Gastrocnemius medialis (tissue), 4 donors: Measurements from ENCODE around the gene UNC80. TPM values are rescaled to one million over a fixed set of nuclear protein-coding genes. Genes with fewer than 3 reads are reported as not detected.

Experiments used
- ATAC-seq, 2 donors: fragments of 150-250 bp; one replicate each; pipeline ENCODE4 v1.9.1; 2016
- DNase-seq, 2 donors: peaks; one replicate each; pipeline ENCODE4 v3.0.0-alpha.2; 2019
- H3K27ac ChIP-seq, 4 donors: fragments of 200-600 bp; sonication (generic); 1 replicate in 1 of 4; 2 replicates in 3 of 4; pipeline ENCODE4 v1.5.1; 2016 to 2018; ENCODE audit warnings: mild to moderate bottlenecking in 2 of 4, moderate library complexity in 1 of 4
- H3K27me3 ChIP-seq, 3 donors: fragments of 200-600 bp; sonication (generic) in 2 of 3; 1 replicate in 1 of 3; 2 replicates in 2 of 3; pipeline versions ENCODE4 v1.5.1 to v1.6.0; 2016 to 2019; ENCODE audit warnings: mild to moderate bottlenecking in 1 of 3, moderate library complexity in 1 of 3
- H3K36me3 ChIP-seq, 2 donors: fragments of 200-600 bp; sonication (generic) in 1 of 2; one replicate each; pipeline ENCODE4 v1.5.1; 2017 to 2018
- H3K4me1 ChIP-seq, 2 donors: fragments of 200-600 bp; sonication (generic) in 1 of 2; one replicate each; pipeline ENCODE4 v1.5.1; 2016 to 2017; ENCODE audit warnings: mild to moderate bottlenecking in 2 of 2
- H3K4me3 ChIP-seq, 4 donors: fragments of 200-600 bp; sonication (generic) in 3 of 4; 1 replicate in 1 of 4; 2 replicates in 3 of 4; pipeline ENCODE4 v1.5.1; 2016 to 2019; ENCODE audit warnings: mild to moderate bottlenecking in 2 of 4
- H3K9me3 ChIP-seq, 3 donors: fragments of 200-600 bp; sonication (generic) in 2 of 3; 1 replicate in 1 of 3; 2 replicates in 2 of 3; pipeline ENCODE4 v1.5.1; 2016 to 2019
- POLR2A ChIP-seq, 2 donors: fragments of 450-650 bp; IDR thresholded peaks; one replicate each; pipeline ENCODE4 v1.6.1; 2017; ENCODE audit warnings: antibody characterized with exemption in 2 of 2, mild to moderate bottlenecking in 2 of 2, moderate library complexity in 2 of 2
- in situ Hi-C, 4 donors: fragments of 200-750 bp; cut with MboI; loops; one replicate each; pipeline versions ENCODE4 v1.15.0 to v1.8.0; 2017; ENCODE audit warnings: low sequenced_read_pairs in 4 of 4
- intact Hi-C: fragments of 100-400 bp; cut with DNase I; formaldehyde crosslinking; loops from one replicate; pipeline ENCODE4 v1.15.1; 2023; ENCODE audit warnings: low total_unique reads
- total RNA-seq, 4 donors: library from RNA; depleted of rRNA; stranded (reverse); fragments of >200 nt; gene quantifications; one replicate each; pipeline versions ENCODE4 v1.1.0 to v1.2.3, GENCODE V29; 2016
- TF ChIP-seq, protein P1 (sequence below), 5 experiments: fragments of 450-650 bp in 3 of 5; fragments of 200-600 bp in 2 of 5; sonication (generic) in 2 of 5; IDR thresholded peaks in 4 of 5; conservative IDR thresholded peaks in 1 of 5; 1 replicate in 4 of 5; 2 replicates in 1 of 5; pipeline ENCODE4 v1.5.1; 2016 to 2019; ENCODE audit warnings: antibody characterized with exemption in 5 of 5, mild to moderate bottlenecking in 3 of 5, moderate library complexity in 3 of 5

The UNC80 gene
- total RNA-seq, 4 donors from 2014 or later, result not detected

DNA sequence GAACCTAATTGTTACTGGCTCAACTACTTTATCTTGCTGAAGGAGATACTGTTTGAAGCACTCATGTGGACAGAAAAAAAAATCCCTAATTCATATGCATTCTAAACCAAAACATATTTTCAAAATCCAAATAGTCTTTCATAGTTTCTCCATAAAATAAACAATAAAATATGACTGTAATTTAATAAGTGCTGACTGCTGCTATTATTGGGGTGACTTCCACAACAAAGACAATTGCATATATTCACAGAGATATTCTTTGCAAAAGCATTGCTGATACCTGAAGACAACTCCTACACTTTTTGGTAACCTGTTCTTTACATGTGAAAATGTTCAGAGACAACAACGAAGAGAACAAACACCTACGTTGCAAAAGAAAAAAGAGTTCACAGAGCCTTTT, 157.7 kb downstream of the UNC80 start:
- Histone ChIP-seq H3K4me1 (no peaks in the 10 kb centered on the region), H3K36me3 (no peaks in the 10 kb centered on the region), H3K27ac (no peak overlapping the region), H3K9me3 (no peaks in the 10 kb centered on the region), H3K4me3 (no peak overlapping the region), H3K27me3 (no peaks in the 10 kb centered on the region)
- in situ Hi-C loops, result no loop called here
- intact Hi-C loops, result no loop called here
- no peak for DNase-seq
- TF ChIP-seq, protein P1, sequence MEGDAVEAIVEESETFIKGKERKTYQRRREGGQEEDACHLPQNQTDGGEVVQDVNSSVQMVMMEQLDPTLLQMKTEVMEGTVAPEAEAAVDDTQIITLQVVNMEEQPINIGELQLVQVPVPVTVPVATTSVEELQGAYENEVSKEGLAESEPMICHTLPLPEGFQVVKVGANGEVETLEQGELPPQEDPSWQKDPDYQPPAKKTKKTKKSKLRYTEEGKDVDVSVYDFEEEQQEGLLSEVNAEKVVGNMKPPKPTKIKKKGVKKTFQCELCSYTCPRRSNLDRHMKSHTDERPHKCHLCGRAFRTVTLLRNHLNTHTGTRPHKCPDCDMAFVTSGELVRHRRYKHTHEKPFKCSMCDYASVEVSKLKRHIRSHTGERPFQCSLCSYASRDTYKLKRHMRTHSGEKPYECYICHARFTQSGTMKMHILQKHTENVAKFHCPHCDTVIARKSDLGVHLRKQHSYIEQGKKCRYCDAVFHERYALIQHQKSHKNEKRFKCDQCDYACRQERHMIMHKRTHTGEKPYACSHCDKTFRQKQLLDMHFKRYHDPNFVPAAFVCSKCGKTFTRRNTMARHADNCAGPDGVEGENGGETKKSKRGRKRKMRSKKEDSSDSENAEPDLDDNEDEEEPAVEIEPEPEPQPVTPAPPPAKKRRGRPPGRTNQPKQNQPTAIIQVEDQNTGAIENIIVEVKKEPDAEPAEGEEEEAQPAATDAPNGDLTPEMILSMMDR (IDR thresholded peaks at IDR 0.05 in 4 of 5, conservative IDR thresholded peaks at IDR 0.05 in 1 of 5), result no peak
- no peak for TF ChIP-seq POLR2A (IDR thresholded peaks at IDR 0.05)
- no peak for ATAC-seq

DNA sequence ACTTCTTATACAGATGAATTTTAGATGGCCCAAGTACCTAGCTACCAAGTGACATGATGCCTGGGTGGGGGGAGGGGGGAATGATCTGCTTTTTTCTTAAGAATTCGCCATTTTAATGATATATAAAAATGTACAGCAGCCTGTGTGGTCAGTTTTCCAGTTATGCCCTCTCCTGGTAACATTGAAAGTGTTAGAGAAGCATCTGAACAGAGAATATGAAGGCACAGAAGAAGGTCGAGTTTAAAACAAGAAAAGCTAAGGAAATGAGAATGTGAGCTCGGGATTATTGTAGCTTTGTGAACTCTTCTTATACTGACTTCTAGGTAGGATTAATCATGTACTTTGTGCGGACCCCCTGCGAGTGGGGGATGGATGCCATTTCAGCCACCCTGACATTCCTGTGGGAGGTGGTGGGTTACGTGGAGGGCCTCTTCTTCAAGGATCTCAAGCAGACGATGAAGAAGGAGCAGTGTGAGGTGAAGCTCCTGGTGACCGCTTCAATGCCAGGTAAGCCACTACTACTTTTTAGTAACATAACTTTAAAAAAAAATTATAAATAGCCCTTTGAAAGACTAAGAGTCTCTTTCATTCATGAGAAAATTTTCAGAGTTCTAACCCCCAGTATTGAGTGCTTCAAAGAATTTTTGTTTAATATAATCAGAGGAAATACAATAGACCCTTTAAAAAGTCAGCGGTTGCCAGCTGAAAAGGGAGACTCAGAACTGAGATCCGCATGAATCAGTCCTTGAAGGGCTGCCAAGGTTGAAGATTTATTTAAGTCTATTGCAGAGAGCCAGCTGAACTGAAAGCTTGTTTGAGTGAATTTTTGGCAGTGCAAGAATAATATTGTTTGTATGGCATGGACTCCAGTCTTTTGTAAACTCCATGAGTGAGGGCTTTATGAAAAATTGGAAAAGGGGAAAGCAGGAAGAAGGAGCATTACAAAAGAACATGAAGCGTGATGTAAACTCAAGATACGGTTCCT, 162.2 kb downstream of the UNC80 start:
- Histone ChIP-seq H3K4me1 (no peaks in the 10 kb centered on the region), H3K36me3 (no peaks in the 10 kb centered on the region), H3K27me3 (no peaks in the 10 kb centered on the region), H3K4me3 (peak overlapping the region in 1 of 4 donors; percentile 3), H3K27ac (no peak overlapping the region), H3K9me3 (no peaks in the 10 kb centered on the region)
- TF ChIP-seq, protein P1 (IDR thresholded peaks at IDR 0.05 in 4 of 5, conservative IDR thresholded peaks at IDR 0.05 in 1 of 5), result no peak
- no peak for TF ChIP-seq POLR2A (IDR thresholded peaks at IDR 0.05)
- DNase-seq (no peak), ATAC-seq (no peak)
- in situ Hi-C loops, result no loop called here
- intact Hi-C loops, result no loop called here

DNA sequence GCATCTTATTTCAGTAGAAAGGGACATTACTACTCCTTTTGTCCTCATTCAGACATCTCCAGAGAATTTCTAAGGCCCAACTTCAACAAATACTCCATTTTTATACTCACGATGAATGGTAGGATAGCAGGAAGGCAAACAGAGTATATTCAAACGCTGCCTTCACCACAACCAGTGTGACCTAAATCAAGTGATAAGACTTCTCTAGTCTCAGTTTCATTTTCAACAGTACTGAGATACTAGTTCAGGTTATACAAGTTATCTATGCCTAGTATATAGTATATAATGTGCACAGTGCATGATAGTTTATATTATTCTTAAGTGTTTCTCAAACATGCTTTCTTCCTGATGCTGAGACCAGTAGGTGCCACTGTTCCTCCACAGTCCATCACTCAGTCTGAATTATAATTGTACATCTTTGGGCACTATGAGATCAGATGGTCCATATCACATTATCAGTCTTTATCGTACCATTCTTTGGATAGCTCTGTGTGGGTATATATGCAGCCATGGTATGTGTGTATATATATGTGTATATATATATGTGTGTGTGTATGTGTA, 164.6 kb downstream of the UNC80 start:
- H3K9me3 ChIP-seq, result no peaks in the 10 kb centered on the region
- DNase-seq (no peak), ATAC-seq (no peak)
- no peaks in the 10 kb centered on the region for H3K4me1 ChIP-seq
- H3K4me3 ChIP-seq, result no peak overlapping the region
- no peaks in the 10 kb centered on the region for H3K27me3 ChIP-seq
- no peaks in the 10 kb centered on the region for H3K36me3 ChIP-seq
- no peak overlapping the region for H3K27ac ChIP-seq
- no peak for TF ChIP-seq POLR2A (IDR thresholded peaks at IDR 0.05)
- TF ChIP-seq, protein P1 (IDR thresholded peaks at IDR 0.05 in 4 of 5, conservative IDR thresholded peaks at IDR 0.05 in 1 of 5), result no peak
- in situ Hi-C loops, result no loop called here
- intact Hi-C loops, result no loop called here

GRCh38 chr2:209937893-209938292, 166.3 kb downstream of the UNC80 start:
- intact Hi-C loops, result no loop called here
- ATAC-seq (no peak), DNase-seq (no peak)
- Histone ChIP-seq H3K4me3 (no peak overlapping the region), H3K36me3 (no peaks in the 10 kb centered on the region), H3K4me1 (no peaks in the 10 kb centered on the region), H3K9me3 (no peaks in the 10 kb centered on the region), H3K27me3 (no peaks in the 10 kb centered on the region), H3K27ac (no peak overlapping the region)
- no peak for TF ChIP-seq POLR2A (IDR thresholded peaks at IDR 0.05)
- TF ChIP-seq, protein P1 (IDR thresholded peaks at IDR 0.05 in 4 of 5, conservative IDR thresholded peaks at IDR 0.05 in 1 of 5), result no peak
- in situ Hi-C loops, result no loop called here
